DND-41 (cell line): ENCODE data around the gene DDTL.
"Not testable (repeated sequence)": the region's sequence is repeated elsewhere in the genome, so short reads cannot be mapped to it uniquely, and the experiment has no call there.

Source experiments
- CTCF ChIP-seq: IDR thresholded peaks from 2 replicates; pipeline ENCODE4 v1.5.1; 2012; ENCODE audit warnings: borderline replicate concordance, low read length, moderate library complexity, mild to moderate bottlenecking; ENCODE audit not compliant: poor library complexity, severe bottlenecking; ENCODE audit errors: extremely low read depth
- EZH2 ChIP-seq: IDR thresholded peaks from 3 replicates; pipeline ENCODE4 v1.6.1; 2012; ENCODE audit warnings: borderline replicate concordance, low read depth, mild to moderate bottlenecking, moderate library complexity, low read length, inconsistent platforms; ENCODE audit not compliant: severe bottlenecking

GRCh38 chr22:23961084-23961771 lies 5.5 kb upstream of the DDTL start, which contains the start of gene GSTT2B:
- TF ChIP-seq CTCF, EZH2: not testable (repeated sequence)
